KMS-11 (cell line): Measurements from ENCODE around the gene PKN3.
A peak's percentile ranks its signal among the peaks of the same experiment; 100 is the strongest.
"Not testable (repeated sequence)": the region's sequence is repeated elsewhere in the genome, so short reads cannot be mapped to it uniquely, and the experiment has no call there.

Experiments
- H2AFZ ChIP-seq: fragments of 200-600 bp; sonication (generic); 2 replicates; pipeline ENCODE4 v1.6.1; 2016; ENCODE audit warnings: antibody characterized with exemption, mixed run types, low read depth
- H3K27ac ChIP-seq: fragments of 200-600 bp; sonication (generic); 2 replicates; pipeline ENCODE4 v1.6.1; 2016; ENCODE audit warnings: mild to moderate bottlenecking, mixed run types
- H3K27me3 ChIP-seq: fragments of 200-600 bp; sonication (generic); 2 replicates; pipeline ENCODE4 v1.6.1; 2017; ENCODE audit warnings: mild to moderate bottlenecking, low read depth, mixed run types, moderate library complexity; ENCODE audit not compliant: insufficient read depth
- H3K36me3 ChIP-seq: fragments of 200-600 bp; sonication (generic); 2 replicates; pipeline ENCODE4 v1.6.1; 2017; ENCODE audit warnings: mild to moderate bottlenecking, mixed run types; ENCODE audit not compliant: insufficient read depth
- H3K4me1 ChIP-seq: fragments of 200-600 bp; sonication (generic); 2 replicates; pipeline ENCODE4 v1.6.1; 2016; ENCODE audit warnings: mild to moderate bottlenecking, low read depth, mixed run types; ENCODE audit not compliant: poor library complexity, severe bottlenecking
- H3K4me2 ChIP-seq: fragments of 200-600 bp; sonication (generic); 2 replicates; pipeline ENCODE4 v1.7.0; 2016; ENCODE audit warnings: mild to moderate bottlenecking, mixed run types
- H3K4me3 ChIP-seq: fragments of 200-600 bp; sonication (generic); IDR thresholded peaks from 2 replicates; pipeline ENCODE4 v1.6.1; 2017; ENCODE audit warnings: low read depth, low read length, mixed read lengths; ENCODE audit not compliant: insufficient read depth
- H3K79me2 ChIP-seq: fragments of 200-600 bp; sonication (generic); 2 replicates; pipeline ENCODE4 v1.6.1; 2016; ENCODE audit warnings: low read depth, mixed run types; ENCODE audit not compliant: insufficient read depth
- H3K9ac ChIP-seq: fragments of 200-600 bp; sonication (generic); 2 replicates; pipeline ENCODE4 v1.6.1; 2016; ENCODE audit warnings: mild to moderate bottlenecking, mixed run types
- H4K20me1 ChIP-seq: fragments of 200-600 bp; sonication (generic); 2 replicates; pipeline ENCODE4 v1.6.1; 2016; ENCODE audit warnings: mild to moderate bottlenecking, mixed run types; ENCODE audit not compliant: insufficient read depth
- TF ChIP-seq, protein P1 (sequence below): fragments of 200-600 bp; sonication (generic); conservative IDR thresholded peaks from 2 replicates; pipeline ENCODE4 v1.6.1; 2017; ENCODE audit warnings: low read depth, mild to moderate bottlenecking, antibody characterized with exemption, low read length, moderate library complexity, mixed read lengths

Gene PKN3

DNA sequence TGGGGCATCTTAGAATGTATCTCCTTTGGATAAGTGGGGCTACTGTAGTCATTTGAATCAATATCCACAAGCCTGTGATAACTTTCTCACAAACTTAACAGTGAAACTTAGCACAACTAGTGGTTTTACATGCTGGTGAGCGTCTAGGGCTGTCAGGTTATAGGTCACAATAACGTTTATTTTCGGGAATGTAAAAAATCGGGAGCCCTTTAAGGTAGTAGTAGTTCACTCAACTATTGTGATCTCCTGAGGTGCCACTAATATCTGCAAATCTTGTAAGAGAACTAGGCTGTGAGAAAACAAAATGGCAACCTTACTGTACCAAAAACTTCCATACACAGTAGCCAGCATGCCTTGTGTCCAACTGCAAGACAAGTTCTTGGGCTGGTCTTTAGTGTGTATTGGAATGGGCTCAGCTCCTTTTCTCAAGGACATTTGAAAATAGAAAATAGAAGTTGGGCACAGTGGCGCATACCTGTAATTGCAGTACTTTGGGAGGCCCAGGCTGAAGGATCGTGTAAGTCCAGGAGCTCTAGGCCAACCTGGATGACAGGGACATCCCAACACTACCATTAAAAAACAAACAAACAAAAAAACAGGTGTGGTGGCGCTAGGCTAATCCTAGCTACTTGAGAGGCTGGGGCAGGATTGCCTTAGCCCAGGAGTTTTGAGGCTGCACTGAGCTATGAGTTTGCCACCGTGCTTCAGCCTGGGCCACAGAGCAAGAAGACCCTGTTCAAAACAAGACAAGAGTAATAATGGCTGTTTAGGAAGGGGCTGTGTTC lies 5.2 kb upstream of the PKN3 start:
- Histone ChIP-seq H3K79me2 (peaks cover 16% of the 10 kb centered on the region), H3K4me2 (no peak overlapping the region), H3K9ac (no peak overlapping the region), H3K4me3 (no peak overlapping the region), H3K27me3 (no peaks in the 10 kb centered on the region; the same call in 1 of the 2 replicates), H3K27ac (no peak overlapping the region), H3K4me1 (peaks cover 22% of the 10 kb centered on the region), H4K20me1 (0 out of 2 replicates have a peak, but pooled peaks cover 13% of the 10 kb centered on the region), H2AFZ (no peak overlapping the region), H3K36me3 (peaks cover 29% of the 10 kb centered on the region; the same call in 1 of the 2 replicates)
- TF ChIP-seq, protein P1, sequence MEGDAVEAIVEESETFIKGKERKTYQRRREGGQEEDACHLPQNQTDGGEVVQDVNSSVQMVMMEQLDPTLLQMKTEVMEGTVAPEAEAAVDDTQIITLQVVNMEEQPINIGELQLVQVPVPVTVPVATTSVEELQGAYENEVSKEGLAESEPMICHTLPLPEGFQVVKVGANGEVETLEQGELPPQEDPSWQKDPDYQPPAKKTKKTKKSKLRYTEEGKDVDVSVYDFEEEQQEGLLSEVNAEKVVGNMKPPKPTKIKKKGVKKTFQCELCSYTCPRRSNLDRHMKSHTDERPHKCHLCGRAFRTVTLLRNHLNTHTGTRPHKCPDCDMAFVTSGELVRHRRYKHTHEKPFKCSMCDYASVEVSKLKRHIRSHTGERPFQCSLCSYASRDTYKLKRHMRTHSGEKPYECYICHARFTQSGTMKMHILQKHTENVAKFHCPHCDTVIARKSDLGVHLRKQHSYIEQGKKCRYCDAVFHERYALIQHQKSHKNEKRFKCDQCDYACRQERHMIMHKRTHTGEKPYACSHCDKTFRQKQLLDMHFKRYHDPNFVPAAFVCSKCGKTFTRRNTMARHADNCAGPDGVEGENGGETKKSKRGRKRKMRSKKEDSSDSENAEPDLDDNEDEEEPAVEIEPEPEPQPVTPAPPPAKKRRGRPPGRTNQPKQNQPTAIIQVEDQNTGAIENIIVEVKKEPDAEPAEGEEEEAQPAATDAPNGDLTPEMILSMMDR: no peak

DNA sequence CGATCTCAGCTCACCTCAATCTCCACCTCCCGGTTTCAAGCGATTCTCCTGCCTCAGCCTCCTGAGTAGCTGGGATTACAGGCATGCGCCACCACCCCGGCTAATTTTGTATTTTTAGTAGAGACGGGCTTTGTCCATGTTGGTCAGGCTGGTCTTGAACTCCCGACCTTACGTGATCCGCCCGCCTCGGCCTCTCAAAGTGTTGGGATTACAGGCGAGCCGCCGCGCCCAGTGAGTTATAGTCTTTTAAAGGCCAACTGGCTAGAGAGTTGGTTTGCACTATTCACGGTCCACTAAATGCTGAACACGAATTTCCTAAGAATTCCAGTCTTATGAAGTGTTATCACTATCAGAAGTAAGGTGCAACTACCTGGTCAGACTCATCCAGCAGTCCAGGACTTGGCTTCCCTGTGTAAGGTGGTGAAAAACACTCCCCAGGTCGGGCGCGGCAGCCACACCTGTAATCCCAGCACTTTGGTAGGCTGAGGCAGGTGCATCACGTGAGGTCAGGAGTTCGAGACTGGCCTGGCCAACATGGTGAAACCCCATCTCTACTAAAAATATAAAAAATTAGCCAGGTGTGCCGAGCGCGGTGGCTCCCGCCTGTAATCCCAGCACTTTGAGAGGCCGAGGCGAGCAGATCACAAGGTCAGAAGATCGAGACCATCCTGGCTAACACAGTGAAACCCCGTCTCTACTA lies 3.1 kb upstream of the PKN3 start:
- not testable (repeated sequence) for H3K4me2 ChIP-seq, H3K36me3 ChIP-seq, H3K4me1 ChIP-seq, H3K27me3 ChIP-seq, H2AFZ ChIP-seq, H3K27ac ChIP-seq, H3K9ac ChIP-seq, H3K79me2 ChIP-seq, H3K4me3 ChIP-seq, H4K20me1 ChIP-seq

DNA sequence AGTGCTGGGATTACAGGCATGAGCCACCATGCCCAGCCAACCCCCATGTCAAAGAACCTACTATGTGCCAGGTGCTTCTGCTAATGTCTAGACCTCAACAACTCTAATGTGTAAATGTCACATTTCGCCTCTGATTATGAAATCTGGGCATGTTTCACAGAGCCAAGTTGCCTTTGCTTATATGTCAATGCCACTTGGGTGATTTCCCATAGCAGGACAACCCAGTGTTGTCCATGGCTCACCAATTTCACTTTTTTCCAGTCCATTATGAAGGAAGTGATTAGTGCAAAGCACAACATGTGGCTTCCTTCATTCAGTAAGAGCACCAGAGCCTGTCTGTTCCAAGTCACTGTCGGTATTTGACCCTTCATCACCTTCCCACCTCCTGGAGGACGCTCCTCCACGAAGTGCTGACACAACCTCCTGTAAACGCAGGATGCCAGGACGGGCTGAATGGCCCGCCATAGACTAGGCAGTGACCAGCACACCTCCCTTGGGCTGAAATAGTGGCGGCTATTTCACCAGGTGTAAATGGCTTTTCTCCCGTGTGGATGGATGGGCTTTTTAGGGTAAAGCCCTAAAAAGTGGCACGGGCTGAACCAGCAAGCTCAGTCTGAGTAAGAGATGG lies 962 bp upstream of the PKN3 start:
- Histone ChIP-seq H3K27me3 (no peaks in the 10 kb centered on the region), H3K4me2 (no peak overlapping the region), H3K4me3 (no peak overlapping the region), H3K79me2 (no peaks in the 10 kb centered on the region), H2AFZ (no peak overlapping the region), H3K4me1 (no peaks in the 10 kb centered on the region), H3K27ac (no peak overlapping the region), H3K9ac (no peak overlapping the region), H4K20me1 (no peaks in the 10 kb centered on the region), H3K36me3 (no peaks in the 10 kb centered on the region)
- TF ChIP-seq, protein P1: no peak

DNA sequence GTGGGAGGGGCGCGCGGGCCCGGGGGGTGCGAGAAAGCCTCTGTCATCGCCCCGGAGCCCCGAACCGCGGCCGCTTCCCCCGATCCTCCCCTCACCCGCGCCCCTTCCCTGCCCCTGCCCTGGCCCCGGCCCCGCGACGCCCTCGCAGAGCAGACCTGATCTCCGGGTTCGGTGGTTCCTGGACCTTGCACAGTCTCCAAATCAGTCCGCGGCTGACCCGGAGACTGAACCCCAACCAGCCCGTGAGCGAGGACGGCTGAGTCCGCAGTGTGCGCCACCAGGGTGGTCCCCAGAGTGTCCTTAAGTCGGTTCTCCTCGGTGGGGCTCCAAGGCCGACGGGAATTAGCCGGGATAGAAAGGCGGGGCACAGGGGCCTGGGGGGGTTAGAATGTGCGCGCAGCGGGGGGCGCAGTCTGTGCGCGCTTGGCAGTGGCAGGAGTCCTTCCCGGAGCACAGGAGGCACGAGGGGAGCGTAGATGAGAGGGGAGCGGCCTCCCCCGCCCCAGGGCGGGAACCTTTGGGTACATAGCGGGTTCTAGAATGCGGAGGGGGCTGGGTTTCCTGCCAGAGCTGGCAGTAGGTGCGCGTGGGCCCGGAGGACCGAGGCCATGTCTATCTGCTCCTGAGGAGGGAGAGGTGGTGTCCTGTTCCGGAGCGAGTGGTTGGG lies 779 bp downstream of the PKN3 start:
- H3K9ac ChIP-seq: peak overlapping the region; percentile 71
- peak overlapping the region; percentile 63 for H3K4me2 ChIP-seq
- no peaks in the 10 kb centered on the region for H3K27me3 ChIP-seq
- H2AFZ ChIP-seq: peak overlapping the region; percentile 95
- H3K27ac ChIP-seq: no peak overlapping the region
- H3K36me3 ChIP-seq: no peaks in the 10 kb centered on the region
- no peaks in the 10 kb centered on the region for H4K20me1 ChIP-seq
- H3K4me1 ChIP-seq: no peaks in the 10 kb centered on the region
- no peak overlapping the region for H3K4me3 ChIP-seq
- H3K79me2 ChIP-seq: no peaks in the 10 kb centered on the region
- TF ChIP-seq, protein P1: no peak
